SU-DHL-6 (cell line): ENCODE data around the gene NCAPG2.

Source experiments
- EZH2phosphoT487 ChIP-seq: fragments of 200-600 bp; sonication (generic), shearing (Covaris generic); conservative IDR thresholded peaks from 2 replicates; pipeline ENCODE4 v1.6.1; 2018; ENCODE audit warnings: mild to moderate bottlenecking, antibody characterized with exemption, low read length, moderate library complexity, mixed read lengths
- TF ChIP-seq, protein P1 (sequence below): fragments of 200-600 bp; sonication (generic); IDR thresholded peaks from one replicate; pipeline ENCODE4 v1.5.1; 2017; ENCODE audit warnings: antibody characterized with exemption, mild to moderate bottlenecking, low read length, moderate library complexity; ENCODE audit not compliant: insufficient read depth, poor library complexity, severe bottlenecking

DNA sequence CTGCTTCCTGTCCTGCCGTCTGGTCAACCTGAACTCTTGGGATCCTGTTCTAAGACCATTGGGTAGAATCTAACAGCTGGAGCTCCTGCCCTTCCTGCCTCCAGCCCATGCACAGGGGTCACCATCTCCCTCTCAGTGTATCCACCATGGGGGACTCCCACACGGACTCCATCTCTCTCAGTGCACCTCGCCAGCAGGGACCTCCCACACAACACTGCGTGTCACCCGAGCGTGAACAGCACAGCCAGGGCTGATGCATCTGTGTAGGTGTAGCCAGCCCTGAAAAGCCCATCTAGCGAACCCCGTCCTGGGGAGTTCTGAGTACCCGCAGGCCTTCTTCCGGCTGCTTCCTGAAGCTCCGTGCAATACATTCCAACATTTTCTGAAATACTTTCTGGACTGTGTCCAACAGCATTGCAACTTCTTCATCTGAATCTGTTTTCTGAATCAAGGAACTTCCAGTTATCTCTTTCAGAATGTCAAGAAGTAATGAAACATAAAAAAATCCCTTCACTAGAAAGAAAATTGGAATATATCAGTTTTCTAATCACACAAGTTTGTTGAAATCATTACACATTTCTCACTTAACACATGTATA lies 52.5 kb downstream of the NCAPG2 start:
- TF ChIP-seq EZH2phosphoT487 = no peak
- TF ChIP-seq, protein P1, sequence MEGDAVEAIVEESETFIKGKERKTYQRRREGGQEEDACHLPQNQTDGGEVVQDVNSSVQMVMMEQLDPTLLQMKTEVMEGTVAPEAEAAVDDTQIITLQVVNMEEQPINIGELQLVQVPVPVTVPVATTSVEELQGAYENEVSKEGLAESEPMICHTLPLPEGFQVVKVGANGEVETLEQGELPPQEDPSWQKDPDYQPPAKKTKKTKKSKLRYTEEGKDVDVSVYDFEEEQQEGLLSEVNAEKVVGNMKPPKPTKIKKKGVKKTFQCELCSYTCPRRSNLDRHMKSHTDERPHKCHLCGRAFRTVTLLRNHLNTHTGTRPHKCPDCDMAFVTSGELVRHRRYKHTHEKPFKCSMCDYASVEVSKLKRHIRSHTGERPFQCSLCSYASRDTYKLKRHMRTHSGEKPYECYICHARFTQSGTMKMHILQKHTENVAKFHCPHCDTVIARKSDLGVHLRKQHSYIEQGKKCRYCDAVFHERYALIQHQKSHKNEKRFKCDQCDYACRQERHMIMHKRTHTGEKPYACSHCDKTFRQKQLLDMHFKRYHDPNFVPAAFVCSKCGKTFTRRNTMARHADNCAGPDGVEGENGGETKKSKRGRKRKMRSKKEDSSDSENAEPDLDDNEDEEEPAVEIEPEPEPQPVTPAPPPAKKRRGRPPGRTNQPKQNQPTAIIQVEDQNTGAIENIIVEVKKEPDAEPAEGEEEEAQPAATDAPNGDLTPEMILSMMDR = no peak
